HEK293T (cell line): ENCODE measurements around the gene MTARC2.

ENCODE experiments used
- ARNT ChIP-seq: fragments of 450-650 bp; IDR thresholded peaks from 2 replicates; pipeline ENCODE4 v1.6.1; 2017; ENCODE audit warnings: mild to moderate bottlenecking
- BHLHE40 ChIP-seq: fragments of 450-650 bp; IDR thresholded peaks from 2 replicates; pipeline ENCODE4 v1.6.1; 2016; ENCODE audit warnings: mild to moderate bottlenecking, moderate library complexity, borderline replicate concordance
- CTBP1 ChIP-seq: fragments of 450-650 bp; IDR thresholded peaks from 2 replicates; pipeline ENCODE4 v1.6.1; 2016; ENCODE audit warnings: borderline replicate concordance
- FOXA1 ChIP-seq: fragments of 450-650 bp; IDR thresholded peaks from 2 replicates; pipeline ENCODE4 v1.6.1; 2016; ENCODE audit warnings: mild to moderate bottlenecking
- FOXK2 ChIP-seq: fragments of 450-650 bp; IDR thresholded peaks from 2 replicates; pipeline ENCODE4 v1.6.1; 2016; ENCODE audit warnings: mild to moderate bottlenecking
- FOXM1 ChIP-seq: fragments of 450-650 bp; IDR thresholded peaks from 2 replicates; pipeline ENCODE4 v1.6.1; 2017; ENCODE audit warnings: mild to moderate bottlenecking, borderline replicate concordance
- HDGF ChIP-seq: fragments of 450-650 bp; IDR thresholded peaks from 2 replicates; pipeline ENCODE4 v1.6.1; 2017; ENCODE audit warnings: antibody characterized with exemption, borderline replicate concordance
- L3MBTL2 ChIP-seq: fragments of 450-650 bp; conservative IDR thresholded peaks from 2 replicates; pipeline ENCODE4 v1.6.1; 2016; ENCODE audit warnings: mild to moderate bottlenecking
- NFRKB ChIP-seq: fragments of 450-650 bp; IDR thresholded peaks from 2 replicates; pipeline ENCODE4 v1.6.1; 2016; ENCODE audit warnings: mild to moderate bottlenecking, moderate library complexity
- SP1 ChIP-seq: fragments of 450-650 bp; IDR thresholded peaks from 2 replicates; pipeline ENCODE4 v1.6.1; 2017
- SUZ12 ChIP-seq: fragments of 450-650 bp; IDR thresholded peaks from 2 replicates; pipeline ENCODE4 v1.6.1; 2016; ENCODE audit warnings: mild to moderate bottlenecking

GRCh38 chr1:220828950-220829586 is 80.9 kb downstream of the MTARC2 start:
- no peak for TF ChIP-seq HDGF
- no peak for TF ChIP-seq SP1
- TF ChIP-seq SUZ12, result no peak
- no peak for TF ChIP-seq L3MBTL2
- no peak for TF ChIP-seq FOXM1
- TF ChIP-seq FOXA1, result no peak
- no peak for TF ChIP-seq FOXK2
- no peak for TF ChIP-seq BHLHE40
- TF ChIP-seq NFRKB, result no peak
- TF ChIP-seq ARNT, result no peak
- TF ChIP-seq CTBP1, result no peak
